ENCODE results near the gene LRFN3.
"Not testable (repeated sequence)": the region's sequence is repeated elsewhere in the genome, so short reads cannot be mapped to it uniquely, and the experiment has no call there.

The LRFN3 gene

GRCh38 chr19:35935911-35936737 lies at the start of gene LRFN3:
Gene LRFN3 (plus strand): TSS chr19:35936374. CDS start chr19:35939426, 3,052 bp downstream.
- peak; percentile 78 for DNase-seq

GRCh38 chr19:35887197-35887596 lies 49.0 kb upstream of the LRFN3 start:
- DNase-seq, result no peak

- DNase-seq, result no peak
Measured at GRCh38 chr19:35888398-35888797, 47.8 kb upstream of the LRFN3 start.

- no peak for DNase-seq
Measured at GRCh38 chr19:35889370-35890112, 46.6 kb upstream of the LRFN3 start.

- no peak for DNase-seq
Measured at GRCh38 chr19:35890113-35890650, 46.0 kb upstream of the LRFN3 start.

GRCh38 chr19:35891819-35892218 lies 44.4 kb upstream of the LRFN3 start:
- DNase-seq, result not testable (repeated sequence)

- DNase-seq, result no peak
Measured at GRCh38 chr19:35894342-35894741, 41.8 kb upstream of the LRFN3 start.

- no peak for DNase-seq
Measured at GRCh38 chr19:35895911-35896642, 40.1 kb upstream of the LRFN3 start.

GRCh38 chr19:35896643-35897040 lies 39.5 kb upstream of the LRFN3 start:
- no peak for DNase-seq

- DNase-seq, result no peak
Measured at GRCh38 chr19:35897706-35898451, 38.3 kb upstream of the LRFN3 start.

- no peak for DNase-seq
Measured at GRCh38 chr19:35898499-35898809, 37.7 kb upstream of the LRFN3 start.

GRCh38 chr19:35899547-35900214 lies 36.5 kb upstream of the LRFN3 start:
- peak; percentile 80 for DNase-seq

- DNase-seq, result peak; percentile 63
Measured at GRCh38 chr19:35901055-35901644, 35.0 kb upstream of the LRFN3 start.

GRCh38 chr19:35901854-35902661 lies 34.1 kb upstream of the LRFN3 start, which contains the start of gene HCST:
Gene HCST (plus strand): TSS chr19:35902529. CDS start chr19:35902594, 65 bp downstream.
- peak; percentile 57 for DNase-seq

- no peak for DNase-seq
Measured at GRCh38 chr19:35902870-35903475, 33.2 kb upstream of the LRFN3 start.

- DNase-seq, result peak; percentile 81
Measured at GRCh38 chr19:35903550-35904179, 32.5 kb upstream of the LRFN3 start.

GRCh38 chr19:35904311-35905068 lies 31.7 kb upstream of the LRFN3 start:
- no peak for DNase-seq

- DNase-seq, result peak; percentile 26
Measured at GRCh38 chr19:35905178-35905727, 30.9 kb upstream of the LRFN3 start.

GRCh38 chr19:35907377-35907745 lies 28.8 kb upstream of the LRFN3 start:
- DNase-seq, result no peak

Measured in fibroblast of skin of right biceps (primary cell).